ENCODE measurements around the gene PHACTR1.

Gene PHACTR1

GRCh38 chr6:13331516-13332348 is 615.2 kb downstream of the PHACTR1 start:
- no peak for DNase-seq

GRCh38 chr6:13332349-13332706 is 615.8 kb downstream of the PHACTR1 start:
- DNase-seq: no peak

GRCh38 chr6:13334953-13335352 is 618.4 kb downstream of the PHACTR1 start:
- DNase-seq: no peak

GRCh38 chr6:13336553-13336952 is 620.0 kb downstream of the PHACTR1 start:
- DNase-seq: peak; percentile 87

- DNase-seq: no peak
These were observed 621.5 kb downstream of the PHACTR1 start for GRCh38 chr6:13338038-13338437.

Data from stimulated activated CD4-positive, alpha-beta T cell treated with anti-CD3 and anti-CD28 coated beads, Interleukin-15, amount 100 ng/mL, for 24 hours (primary cell).